ENCODE results near the gene ZNF24.

ZNF24 gene

DNA sequence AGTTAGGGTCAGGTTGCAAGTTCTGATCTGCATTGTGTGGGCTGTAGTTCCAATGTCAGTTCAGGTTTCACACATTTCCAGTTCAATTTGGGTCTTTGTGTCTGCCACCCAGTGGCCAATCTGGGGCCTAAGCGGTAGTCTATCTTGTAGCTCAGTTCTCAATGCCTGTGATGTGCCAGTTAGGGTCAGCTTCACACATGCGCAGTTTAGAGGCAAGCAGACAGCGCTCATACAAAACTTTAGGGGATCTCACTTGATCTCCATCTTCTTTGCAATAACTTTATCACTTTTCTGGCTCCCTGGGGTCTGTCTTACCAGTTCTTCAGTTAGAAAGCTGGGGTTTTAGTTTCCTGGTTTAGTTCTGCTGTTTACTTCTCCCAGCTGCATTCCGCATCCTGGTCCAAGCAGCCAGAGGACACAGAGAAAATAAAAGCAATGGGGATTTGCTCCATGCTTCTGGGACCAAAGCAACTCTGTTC is 11.0 kb upstream of the ZNF24 start:
- DNase-seq (ENCODE audit: low read depth in 2 of 2) = peak; percentile 12 to 47

DNA sequence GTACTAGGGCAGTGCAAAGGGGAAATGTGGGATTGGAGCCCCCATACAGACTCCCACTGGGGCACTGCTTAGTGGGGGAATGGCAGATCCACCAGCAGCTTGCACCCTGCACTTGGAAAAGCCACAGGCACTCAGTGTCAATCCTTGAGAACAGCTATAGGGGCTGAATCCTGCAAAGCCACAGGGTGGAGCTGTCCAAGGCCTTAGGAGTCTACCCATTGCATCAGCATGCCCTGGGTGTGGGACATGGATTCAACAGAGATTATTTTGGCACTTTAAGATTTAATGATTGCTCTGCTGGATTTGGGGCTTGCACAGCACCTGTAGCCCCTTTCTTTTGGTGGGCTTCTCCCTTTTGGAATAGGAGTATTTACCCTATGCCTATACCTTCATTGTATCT is 8.6 kb upstream of the ZNF24 start:
- DNase-seq (ENCODE audit: low read depth in 2 of 2) = no peak

DNA sequence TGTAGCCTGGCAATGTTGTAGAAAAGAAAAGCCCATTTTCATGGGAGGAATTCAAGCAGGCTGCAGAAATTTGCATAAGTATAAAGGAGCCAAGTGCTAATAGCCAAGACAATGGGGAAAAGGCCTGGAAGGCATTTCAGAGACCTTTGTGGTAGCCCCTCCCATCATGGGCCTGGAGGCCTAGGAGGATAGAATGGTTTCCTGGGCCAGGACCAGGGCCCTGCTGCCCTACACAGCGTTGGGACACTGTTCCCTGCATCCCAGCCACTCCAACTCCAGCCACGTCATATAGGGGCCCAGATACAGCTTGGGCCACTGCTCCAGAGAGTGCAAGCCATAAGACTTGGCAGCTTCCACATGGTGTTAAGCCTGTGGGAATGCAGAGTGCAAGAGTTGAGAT is 8.1 kb upstream of the ZNF24 start:
- DNase-seq (ENCODE audit: low read depth in 2 of 2) = no peak

DNA sequence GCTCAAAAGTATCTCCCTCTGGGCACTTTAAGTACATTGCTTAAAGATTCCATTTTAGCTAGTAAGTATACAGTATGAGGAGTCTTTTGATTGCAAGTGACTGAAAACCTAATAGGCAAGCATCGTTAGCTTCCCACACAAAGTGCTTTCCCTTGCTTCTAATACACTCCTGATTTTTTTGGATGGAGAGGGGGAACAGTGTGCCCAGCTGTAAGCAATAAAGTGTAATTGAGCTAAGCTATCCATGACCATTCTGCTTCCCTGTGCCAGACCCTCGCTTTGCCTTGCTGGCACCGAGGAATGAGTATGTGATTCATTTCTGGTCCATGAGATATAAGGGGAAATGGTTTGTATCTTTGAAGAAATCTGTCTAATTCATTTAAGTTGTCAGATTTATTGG is 3.8 kb upstream of the ZNF24 start:
- no peak for DNase-seq (ENCODE audit: low read depth in 2 of 2)

DNA sequence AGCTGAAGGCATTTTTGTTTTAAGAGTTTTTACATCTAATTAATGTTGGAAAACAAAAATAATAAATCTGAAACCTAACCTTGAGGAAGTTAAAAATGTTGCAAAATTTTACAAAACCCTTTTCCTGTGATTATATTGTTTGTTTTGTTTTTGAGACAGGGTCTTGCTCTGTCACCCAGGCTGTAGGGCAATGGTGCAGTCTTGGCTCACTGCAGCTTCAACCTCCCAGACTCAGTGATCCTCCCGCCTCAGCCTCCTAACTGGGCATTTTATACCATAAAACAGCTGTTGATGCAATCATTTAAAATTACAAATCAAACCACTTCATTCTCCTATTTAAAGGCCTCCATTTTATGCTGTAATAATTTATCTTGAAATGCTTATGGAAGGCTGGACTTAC is 1.7 kb upstream of the ZNF24 start:
- no peak for DNase-seq (ENCODE audit: low read depth in 2 of 2)

DNA sequence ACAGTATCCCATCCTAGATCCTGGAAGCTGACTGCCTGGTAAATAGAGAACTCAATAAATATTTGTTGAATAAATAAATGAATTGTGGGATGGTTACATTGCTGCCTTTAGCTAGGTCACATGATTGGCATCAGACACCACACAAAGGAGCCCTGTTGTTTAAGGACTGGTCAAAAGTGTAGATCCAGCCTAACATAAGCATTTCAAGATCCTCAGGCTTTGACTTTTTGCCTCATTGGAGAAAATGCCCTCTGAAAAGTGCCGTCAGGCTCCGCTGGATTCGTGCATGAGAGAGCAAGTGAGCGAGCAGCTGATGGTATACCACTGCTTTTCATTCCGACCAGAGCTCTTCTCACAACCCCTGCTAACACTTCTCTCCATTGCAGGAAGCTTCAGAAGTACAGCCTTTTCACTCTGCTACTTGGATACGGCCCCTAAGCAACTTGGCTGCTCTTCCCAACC is 1.3 kb upstream of the ZNF24 start:
- no peak for DNase-seq (ENCODE audit: low read depth in 2 of 2)

DNA sequence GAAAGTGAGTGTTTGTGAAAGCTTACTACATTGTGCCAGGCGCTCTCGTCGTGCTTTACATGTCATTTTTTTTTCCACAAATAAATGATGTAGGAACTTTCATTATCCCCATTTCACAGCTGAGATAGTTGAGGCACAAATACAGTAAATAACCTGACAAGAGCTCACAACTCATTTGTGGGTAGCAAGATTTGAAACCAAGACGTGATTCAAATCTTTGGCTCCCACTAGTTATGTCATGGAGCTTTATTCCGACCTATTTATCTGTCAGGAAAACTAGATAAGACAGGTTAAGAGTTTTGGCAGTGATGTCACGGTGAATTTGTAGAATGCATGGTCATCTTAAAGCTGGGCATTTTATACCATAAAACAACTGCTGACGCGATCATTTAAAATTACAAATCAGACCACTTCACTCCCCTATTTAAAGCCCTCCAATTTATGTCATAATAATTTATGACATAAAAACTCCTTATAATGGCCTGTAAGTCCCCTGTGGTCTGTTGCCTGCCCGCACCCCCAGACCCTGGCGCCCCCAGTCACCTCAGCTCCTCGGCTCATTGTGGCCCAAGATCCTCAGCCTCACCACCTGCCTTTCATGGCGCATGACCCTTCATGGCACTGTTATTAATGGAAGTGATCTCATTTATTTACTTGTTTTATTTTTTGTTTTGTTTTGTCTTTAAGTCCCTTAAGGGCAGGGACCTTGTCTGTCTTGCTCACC is 678 bp upstream of the ZNF24 start:
- DNase-seq (ENCODE audit: low read depth in 2 of 2) = no peak

DNA sequence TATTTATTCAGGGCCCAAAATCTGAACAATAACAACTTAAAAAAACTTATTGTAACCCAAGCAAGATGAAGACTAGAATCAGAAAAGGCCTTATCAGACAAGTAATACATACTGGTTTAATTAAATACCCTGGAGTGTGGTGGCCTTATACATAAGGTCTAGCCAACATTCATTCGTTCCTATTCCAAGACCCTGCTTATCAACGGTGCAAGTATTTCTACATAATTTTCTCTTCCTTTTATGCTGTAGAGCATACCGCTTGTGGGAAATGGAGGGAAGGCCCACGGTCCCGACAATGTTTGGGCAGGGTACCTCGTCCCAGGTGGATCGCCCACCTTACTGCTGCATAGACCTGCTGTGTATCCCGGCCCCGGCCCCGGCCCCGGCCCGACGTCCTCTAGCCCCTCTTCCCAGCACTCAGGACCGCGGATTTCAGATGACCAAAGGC is 708 bp downstream of the ZNF24 start:
- DNase-seq (ENCODE audit: low read depth in 2 of 2) = no peak

DNA sequence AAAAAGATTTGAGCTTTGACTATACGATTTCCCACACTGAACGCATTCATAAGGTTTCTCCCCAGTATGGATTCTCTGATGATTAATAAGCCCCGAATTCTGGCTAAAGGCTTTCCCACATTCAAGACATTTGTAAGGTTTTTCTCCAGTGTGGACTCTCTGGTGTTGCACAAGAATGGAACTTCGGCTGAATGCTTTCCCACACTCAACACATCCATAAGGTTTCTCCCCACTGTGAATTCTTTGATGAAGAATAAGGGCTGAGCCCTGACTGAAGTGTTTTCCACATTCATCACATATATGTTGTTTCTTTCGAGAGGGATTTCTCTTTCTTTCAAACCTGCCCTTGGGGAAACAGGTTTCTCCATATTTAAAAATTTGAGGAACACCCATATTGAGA is 6.9 kb downstream of the ZNF24 start:
- DNase-seq (ENCODE audit: low read depth in 2 of 2) = no peak

DNA sequence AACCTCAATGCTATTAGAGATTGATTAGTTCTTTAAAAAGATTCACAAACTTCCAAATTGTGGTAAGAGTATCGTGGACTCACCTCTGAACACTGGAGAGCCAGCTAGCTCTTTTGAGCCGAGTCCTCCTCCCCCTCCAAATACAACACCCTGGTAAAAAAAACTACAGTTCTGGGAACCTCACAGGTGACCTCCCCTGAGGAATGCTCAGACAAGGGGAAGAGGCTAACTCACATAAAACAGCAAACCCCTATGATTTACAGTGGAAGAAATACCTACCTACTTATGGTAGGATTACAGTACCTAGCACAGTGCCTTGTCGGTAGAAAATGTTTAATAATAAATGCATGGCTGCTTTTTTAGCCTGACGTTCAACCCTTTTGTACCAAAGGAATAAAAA is 8.4 kb downstream of the ZNF24 start:
- no peak for DNase-seq (ENCODE audit: low read depth in 2 of 2)

DNA sequence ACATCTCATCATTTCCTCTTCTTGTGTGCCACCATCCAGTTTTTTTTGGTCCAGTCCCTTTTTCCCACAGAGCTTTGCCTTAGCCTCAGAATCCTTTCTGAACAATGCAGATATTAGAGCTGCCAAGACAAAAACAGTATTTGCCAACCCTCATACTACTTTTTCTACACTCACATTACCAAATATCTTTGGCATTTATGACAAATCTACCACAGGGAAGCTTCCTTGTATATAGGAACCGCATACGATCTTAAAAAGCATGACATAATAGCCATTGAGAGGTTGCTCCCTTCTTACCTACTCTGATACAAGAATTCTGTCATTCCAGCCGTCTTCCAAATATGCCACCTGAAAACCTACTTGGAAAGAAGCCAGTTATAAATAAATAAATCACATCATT is 9.4 kb downstream of the ZNF24 start:
- DNase-seq (ENCODE audit: low read depth in 2 of 2) = no peak

DNA sequence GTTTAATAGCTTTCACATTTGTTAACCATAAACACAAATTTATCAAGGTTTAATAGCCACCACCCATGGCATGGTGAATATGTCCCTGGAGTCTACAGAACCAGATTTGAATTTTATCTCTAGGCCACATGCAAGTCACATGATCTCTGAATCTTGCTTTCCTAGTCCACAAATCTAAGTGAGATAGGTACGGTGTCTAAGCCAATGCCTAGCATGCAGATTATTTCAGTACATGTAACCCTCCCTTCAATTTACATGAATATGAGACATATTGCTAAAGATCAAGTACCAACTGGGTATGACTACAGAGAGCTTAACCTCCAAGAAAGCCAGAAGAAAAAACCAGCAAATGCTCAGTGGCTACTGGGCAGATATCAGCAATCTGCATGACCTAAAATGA is 10.0 kb downstream of the ZNF24 start:
- no peak for DNase-seq (ENCODE audit: low read depth in 2 of 2)

DNA sequence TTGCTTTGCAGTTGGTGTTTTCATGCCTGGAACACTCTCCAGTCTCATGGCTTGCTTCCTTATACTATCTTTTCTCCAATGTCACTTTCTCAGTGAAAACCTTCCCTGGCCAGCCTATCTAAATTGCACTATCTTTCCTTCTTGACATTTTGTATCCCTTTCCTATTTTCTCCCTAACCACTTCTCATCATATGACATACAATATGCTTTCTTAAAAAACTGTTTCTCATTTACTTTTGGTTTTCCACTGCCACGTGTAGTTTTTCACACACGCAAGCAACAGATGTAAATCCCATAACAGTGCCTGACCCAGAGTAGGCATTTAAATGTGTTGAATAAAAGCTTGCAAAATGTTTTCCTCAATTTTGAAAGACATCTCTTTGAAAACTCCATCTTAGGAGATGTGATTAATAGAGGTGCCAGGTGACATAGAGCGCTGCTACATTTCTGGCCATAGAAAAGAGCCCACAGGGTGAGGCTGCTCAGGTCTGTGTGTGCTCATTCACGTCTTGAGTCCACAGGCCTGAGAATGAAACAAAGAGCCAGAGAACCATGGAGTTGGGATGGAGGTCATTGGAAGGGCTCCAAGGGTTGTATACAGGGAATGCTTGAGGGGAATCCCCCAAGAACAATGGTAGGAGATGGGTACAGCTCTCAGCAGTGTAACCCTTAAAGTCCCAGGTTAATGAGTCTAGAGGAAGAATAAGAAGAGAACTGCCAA is 12.7 kb downstream of the ZNF24 start:
- no peak for DNase-seq (ENCODE audit: low read depth in 2 of 2)

DNA sequence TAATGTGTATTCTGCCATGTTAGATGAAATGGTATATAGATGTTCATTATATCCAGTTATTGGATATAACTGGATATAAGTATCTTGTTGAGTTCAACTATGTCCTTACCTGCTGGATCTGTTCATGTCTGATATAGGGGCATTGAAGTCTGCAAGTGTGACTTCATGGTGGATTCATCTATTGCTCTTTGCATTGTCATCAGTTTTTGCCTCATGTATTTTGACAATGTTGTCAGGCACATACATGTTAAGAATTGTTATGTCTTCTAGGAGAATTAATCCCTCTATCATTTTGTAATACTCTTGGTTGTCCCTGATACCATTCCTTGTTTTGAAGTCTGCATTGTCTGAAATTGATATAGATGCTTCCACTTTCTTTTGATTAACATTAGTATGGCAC is 15.4 kb downstream of the ZNF24 start:
- DNase-seq (ENCODE audit: low read depth in 2 of 2) = no peak

DNA sequence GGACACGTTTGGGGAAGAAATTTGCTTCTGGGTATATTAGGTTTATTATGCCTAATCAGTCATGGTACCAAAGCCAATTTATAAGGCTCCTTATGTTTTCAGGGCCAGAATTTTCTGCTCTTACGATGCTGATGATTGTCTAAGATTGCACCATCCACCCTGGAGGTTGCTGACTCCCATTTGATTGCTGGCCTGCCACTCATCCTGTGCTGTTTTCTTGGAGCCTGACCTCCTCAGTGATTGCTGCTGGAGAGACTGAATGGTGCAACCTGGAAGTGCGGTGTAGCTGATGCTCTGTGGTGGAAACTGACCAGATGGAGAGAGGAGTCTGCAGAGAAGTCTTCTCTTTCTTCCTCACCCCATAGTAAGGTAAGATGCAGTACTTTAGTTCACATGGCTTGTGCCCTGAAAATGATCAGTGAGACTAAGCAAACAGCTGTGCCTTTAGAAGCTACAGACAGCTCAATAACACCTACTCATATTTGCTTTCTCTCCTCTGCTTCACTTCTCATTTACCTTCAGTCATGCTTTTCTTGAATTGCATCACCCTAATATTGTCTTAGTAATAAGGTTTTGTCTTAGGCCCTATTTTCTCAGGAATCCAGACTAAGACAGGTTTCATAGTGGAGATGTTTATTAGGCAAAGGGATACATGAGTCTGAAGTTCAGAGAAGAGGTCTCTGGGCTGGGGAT is 17.4 kb downstream of the ZNF24 start:
- no peak for DNase-seq (ENCODE audit: low read depth in 2 of 2)

DNA sequence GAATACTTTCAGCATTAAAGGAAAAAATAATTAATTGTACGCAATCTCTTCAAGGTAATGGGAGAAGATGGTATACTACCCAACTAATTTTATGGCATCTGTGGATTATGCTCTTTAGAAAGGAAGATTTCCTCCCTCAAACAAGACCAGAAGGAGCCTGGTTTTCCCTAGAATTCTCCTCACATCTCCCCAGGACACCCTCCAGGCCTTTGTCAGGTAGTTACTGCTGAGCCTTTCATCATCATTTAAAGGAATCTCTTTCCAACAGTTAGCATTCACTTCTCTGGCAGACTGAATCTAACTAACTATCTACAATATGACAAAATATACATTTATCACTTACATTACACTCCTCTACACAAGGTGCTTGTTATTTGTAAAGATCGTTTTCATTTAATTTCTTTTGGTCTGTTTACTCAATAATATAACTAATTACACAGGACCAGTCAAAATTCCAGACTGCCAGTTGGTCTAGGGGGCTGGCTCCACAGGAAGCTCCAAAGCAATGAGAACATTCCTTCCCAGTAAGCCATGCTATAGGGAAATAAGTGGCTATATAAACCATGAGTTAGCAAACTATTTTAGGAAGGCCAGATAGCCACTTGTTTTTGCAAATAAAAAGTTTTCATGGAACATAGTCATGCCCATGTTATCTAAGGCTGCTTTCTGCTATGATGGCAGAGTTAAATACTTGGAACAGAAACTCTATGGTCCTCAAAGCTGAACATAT is 19.1 kb downstream of the ZNF24 start:
- no peak for DNase-seq (ENCODE audit: low read depth in 2 of 2)

DNA sequence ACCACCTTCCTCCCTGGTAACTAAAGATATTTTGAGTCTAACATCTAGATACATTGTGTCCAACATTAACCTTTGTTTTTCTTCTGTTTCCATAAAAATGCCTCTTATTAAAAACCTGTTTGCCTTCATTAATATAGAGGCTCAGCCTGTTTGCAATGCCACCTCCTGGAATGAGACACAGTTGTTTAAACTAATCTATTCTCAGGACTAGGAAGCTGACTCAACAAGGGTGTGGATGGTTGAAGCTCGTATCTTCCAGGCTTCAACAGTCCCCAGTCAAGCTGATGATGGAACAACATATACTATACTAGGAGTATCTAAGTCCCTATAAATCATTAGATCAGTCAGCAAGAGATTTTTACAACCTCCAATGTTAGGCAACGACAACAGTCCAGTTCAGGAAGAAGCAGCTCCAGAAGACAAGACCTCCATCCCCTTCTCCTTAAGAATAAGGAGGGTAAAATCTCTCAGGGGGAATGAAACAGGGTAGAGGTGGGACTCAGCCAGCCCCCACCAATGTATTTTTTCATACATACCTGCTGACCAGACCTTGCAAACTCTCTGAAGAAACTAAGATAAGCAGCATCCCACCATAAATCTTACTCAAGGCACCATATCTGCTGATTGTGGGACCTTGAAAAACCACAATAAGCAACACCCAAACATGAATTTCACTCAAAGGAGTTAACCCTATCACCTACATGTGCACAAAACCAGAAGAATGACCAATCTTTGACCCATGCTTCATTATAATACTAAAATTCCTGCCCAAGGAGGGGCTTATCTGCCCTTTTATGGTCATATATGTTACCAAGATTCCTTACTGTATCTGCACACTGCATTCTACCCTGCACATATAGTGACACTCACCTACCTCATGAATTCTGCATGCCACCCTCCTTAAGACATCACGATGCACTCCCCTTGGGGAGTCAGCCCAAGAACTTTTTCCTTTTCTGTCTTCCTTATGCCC is 21.4 kb downstream of the ZNF24 start:
- DNase-seq (ENCODE audit: low read depth in 2 of 2) = no peak

DNA sequence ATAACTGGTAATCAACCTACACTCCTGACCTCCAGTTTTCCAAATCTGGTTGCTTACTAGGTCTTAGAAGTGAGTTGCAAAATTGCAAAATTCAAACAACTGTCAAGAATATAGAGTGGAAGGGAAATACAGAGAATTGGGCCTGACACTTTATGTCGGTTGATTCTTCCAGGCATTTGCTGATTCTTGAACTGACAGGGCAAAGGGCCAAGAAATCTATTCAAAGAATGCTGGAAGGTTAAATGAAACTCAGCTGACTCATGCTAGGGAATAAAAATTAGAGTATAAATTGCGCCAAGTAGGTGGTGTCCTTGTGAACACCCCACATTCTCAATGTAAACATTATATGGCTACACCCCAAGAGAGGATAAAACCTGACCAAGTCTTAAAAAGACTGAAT is 32.7 kb downstream of the ZNF24 start:
- no peak for DNase-seq (ENCODE audit: low read depth in 2 of 2)

DNA sequence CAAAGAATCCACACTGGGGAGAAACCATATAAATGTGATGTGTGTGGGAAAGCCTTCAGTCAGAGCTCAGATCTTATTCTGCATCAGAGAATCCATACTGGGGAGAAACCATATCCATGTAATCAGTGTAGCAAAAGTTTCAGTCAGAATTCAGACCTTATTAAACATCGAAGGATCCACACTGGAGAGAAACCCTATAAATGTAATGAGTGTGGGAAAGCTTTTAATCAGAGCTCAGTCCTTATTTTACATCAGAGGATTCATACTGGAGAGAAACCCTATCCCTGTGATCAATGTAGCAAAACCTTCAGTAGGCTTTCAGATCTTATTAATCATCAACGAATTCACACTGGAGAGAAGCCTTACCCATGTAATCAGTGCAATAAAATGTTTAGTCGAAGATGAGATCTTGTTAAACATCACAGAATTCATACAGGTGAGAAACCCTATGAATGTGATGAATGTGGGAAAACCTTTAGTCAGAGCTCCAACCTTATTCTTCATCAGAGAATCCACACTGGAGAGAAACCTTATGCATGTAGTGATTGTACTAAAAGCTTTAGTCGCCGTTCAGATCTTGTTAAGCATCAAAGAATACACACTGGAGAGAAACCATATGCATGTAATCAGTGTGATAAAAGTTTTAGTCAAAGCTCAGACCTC is 37.5 kb downstream of the ZNF24 start:
- no peak for DNase-seq (ENCODE audit: low read depth in 2 of 2)

DNA sequence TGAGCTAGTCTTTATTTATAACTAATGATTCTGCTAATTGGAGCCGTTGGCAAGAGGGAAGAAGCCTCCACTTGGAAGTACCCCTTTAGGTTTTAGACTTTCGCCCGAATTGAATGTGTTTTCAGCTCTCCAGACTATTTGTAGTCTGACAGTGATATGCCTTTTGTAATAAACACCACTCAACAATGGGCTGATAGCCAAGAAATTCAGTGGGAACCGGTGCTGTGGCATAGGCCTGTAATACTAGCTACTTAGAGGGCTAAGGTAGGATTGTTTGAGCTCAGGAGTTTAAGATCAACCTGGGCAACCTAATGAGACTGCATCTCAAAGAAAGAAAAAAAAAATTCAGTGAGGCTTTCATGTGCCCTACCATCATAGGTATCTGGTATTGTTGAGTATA is 40.6 kb downstream of the ZNF24 start:
- DNase-seq (ENCODE audit: low read depth in 2 of 2) = no peak
